CD4-positive, alpha-beta T cell (primary cell): ENCODE measurements around the gene RIN3. TPM values are rescaled to one million over a fixed set of nuclear protein-coding genes. Genes with fewer than 3 reads are reported as not detected.
"Not testable (repeated sequence)": the region's sequence is repeated elsewhere in the genome, so short reads cannot be mapped to it uniquely, and the experiment has no call there.

Source experiments
- ATAC-seq: fragments of 200-7000 bp; cut with Tn5 transposase; one replicate; pipeline ENCODE4 v1.10.0; 2022; ENCODE audit warnings: mild to moderate bottlenecking; ENCODE audit not compliant: poor library complexity
- CTCF ChIA-PET: fragments of 350-600 bp; sonication (Branson Sonifier 250); formaldehyde crosslinking; loops from one replicate; lab custom pipeline; 2021; ENCODE audit warnings: antibody characterized with exemption, inconsistent platforms; lab: Charles Lee
- POLR2A ChIA-PET: fragments of 350-600 bp; sonication (Branson Sonifier 250); formaldehyde crosslinking; loops from one replicate; lab custom pipeline; 2021; ENCODE audit warnings: antibody characterized with exemption, inconsistent platforms; lab: Charles Lee
- DNase-seq, 14 experiments: peaks; one replicate each; pipeline ENCODE4 v3.0.0-alpha.2; 2013 to 2020; ENCODE audit warnings: mixed read lengths in 2 of 14
- H3K27ac ChIP-seq, 2 donors: one replicate each; pipeline versions ENCODE4 v1.5.1 to v1.7.0; 2013; ENCODE audit warnings: low read length in 2 of 2, low read depth in 1 of 2, mild to moderate bottlenecking in 1 of 2
- H3K27me3 ChIP-seq, 2 experiments: 1 replicate in 1 of 2; 2 replicates in 1 of 2; pipeline versions ENCODE4 v1.6.1 to v1.7.0; 2013; ENCODE audit warnings: low read length in 2 of 2, control low read depth in 1 of 2, mild to moderate bottlenecking in 1 of 2, moderate library complexity in 1 of 2; ENCODE audit not compliant: insufficient read depth in 2 of 2, control insufficient read depth in 1 of 2
- H3K36me3 ChIP-seq: one replicate; pipeline ENCODE4 v1.6.1; 2013; ENCODE audit warnings: low read length, control low read depth; ENCODE audit not compliant: insufficient read depth
- H3K4me1 ChIP-seq: one replicate; pipeline ENCODE4 v1.6.1; 2013; ENCODE audit warnings: low read length, control low read depth; ENCODE audit not compliant: insufficient read depth
- H3K4me3 ChIP-seq: one replicate; pipeline ENCODE4 v1.5.1; 2013; ENCODE audit warnings: mild to moderate bottlenecking, low read length, moderate library complexity
- H3K9me3 ChIP-seq, 2 experiments: 1 replicate in 1 of 2; 2 replicates in 1 of 2; pipeline versions ENCODE4 v1.6.1 to v1.7.0; 2013; ENCODE audit warnings: low read length in 2 of 2, mild to moderate bottlenecking in 2 of 2, control low read depth in 1 of 2, moderate library complexity in 1 of 2; ENCODE audit not compliant: control insufficient read depth in 1 of 2, insufficient read depth in 1 of 2
- H3K27ac Mint-ChIP-seq: one replicate; pipeline ENCODE4 v1.8.0; 2020; ENCODE audit warnings: mixed read lengths
- H3K27me3 Mint-ChIP-seq: one replicate; pipeline ENCODE4 v1.8.0; 2021; ENCODE audit warnings: mixed read lengths
- H3K36me3 Mint-ChIP-seq: one replicate; pipeline ENCODE4 v1.8.0; 2021; ENCODE audit warnings: low read depth, mixed read lengths
- H3K4me1 Mint-ChIP-seq: one replicate; pipeline ENCODE4 v1.8.0; 2021; ENCODE audit warnings: low read depth, mixed read lengths
- H3K4me3 Mint-ChIP-seq: one replicate; pipeline ENCODE4 v1.8.0; 2020; ENCODE audit warnings: mild to moderate bottlenecking, mixed read lengths
- H3K9me3 Mint-ChIP-seq: one replicate; pipeline ENCODE4 v1.8.0; 2020; ENCODE audit warnings: mixed read lengths
- intact Hi-C, 2 experiments: fragments of 100-400 bp; cut with DNase I in 1 of 2; cut with micrococcal nuclease in 1 of 2; formaldehyde crosslinking; loops; one replicate each; pipeline versions ENCODE4 v1.15.1 to v1.9.0; 2023 to 2025; cut with DNase I, micrococcal nuclease
- total RNA-seq, 174 experiments: library from RNA in 2 of 174; stranded (reverse) in 2 of 174; gene quantifications; one replicate each; pipeline ENCODE4 v1.2.3 and lab custom pipeline; 2021 to 2026
- TF ChIP-seq, protein P1 (sequence below): fragments of 200-600 bp; IDR thresholded peaks from one replicate; pipeline ENCODE4 v1.8.0; 2022; ENCODE audit warnings: antibody characterized with exemption, mild to moderate bottlenecking

RIN3 gene
- total RNA-seq, 2 experiments from 2014 or later = 67.9 to 72.2 TPM

DNA sequence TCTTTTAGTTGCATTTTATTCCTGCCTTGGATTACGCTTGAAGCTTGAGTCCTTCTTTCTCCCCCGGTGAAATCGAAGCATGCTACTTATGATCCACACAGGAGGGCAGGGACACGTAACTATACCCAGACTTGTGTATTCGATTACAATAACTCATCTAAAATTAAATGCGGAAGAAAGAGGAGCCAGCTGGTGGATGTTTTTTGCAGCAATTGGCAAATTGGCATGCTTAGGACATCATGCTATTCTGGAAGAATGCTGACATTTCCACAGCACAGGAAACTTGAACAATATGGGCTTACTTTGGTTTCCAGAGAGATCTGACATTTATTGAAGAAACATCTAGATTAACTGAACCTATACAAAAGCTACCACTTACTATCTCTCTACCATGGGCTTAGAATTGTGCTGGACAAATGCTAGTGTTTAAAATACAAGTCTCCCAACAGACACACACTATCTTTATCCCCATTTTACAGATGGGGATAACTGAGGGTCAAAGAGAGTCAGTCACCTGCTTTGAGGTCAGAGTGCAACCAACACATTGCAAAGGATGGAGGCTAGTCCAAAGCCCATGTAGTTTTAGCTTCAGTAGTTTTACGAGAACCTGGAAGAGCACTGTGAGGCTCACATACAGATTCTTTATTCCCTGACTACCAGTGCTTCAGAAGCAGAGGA lies 198.5 kb downstream of the RIN3 start:
- ATAC-seq (no peak), DNase-seq (no peak)
- peaks cover 38% of the 10 kb centered on the region for H3K36me3 Mint-ChIP-seq
- H3K9me3 Mint-ChIP-seq = no peaks in the 10 kb centered on the region
- H3K4me3 Mint-ChIP-seq = no peak overlapping the region
- Histone ChIP-seq H3K27me3 (no peaks in the 10 kb centered on the region), H3K36me3 (peaks cover 2% of the 10 kb centered on the region), H3K9me3 (no peaks in the 10 kb centered on the region), H3K27ac (no peak overlapping the region), H3K4me1 (no peaks in the 10 kb centered on the region), H3K4me3 (no peak overlapping the region)
- no peaks in the 10 kb centered on the region for H3K27me3 Mint-ChIP-seq
- no peak overlapping the region for H3K27ac Mint-ChIP-seq
- H3K4me1 Mint-ChIP-seq = no peaks in the 10 kb centered on the region
- intact Hi-C loops = no loop called here
- TF ChIP-seq, protein P1, sequence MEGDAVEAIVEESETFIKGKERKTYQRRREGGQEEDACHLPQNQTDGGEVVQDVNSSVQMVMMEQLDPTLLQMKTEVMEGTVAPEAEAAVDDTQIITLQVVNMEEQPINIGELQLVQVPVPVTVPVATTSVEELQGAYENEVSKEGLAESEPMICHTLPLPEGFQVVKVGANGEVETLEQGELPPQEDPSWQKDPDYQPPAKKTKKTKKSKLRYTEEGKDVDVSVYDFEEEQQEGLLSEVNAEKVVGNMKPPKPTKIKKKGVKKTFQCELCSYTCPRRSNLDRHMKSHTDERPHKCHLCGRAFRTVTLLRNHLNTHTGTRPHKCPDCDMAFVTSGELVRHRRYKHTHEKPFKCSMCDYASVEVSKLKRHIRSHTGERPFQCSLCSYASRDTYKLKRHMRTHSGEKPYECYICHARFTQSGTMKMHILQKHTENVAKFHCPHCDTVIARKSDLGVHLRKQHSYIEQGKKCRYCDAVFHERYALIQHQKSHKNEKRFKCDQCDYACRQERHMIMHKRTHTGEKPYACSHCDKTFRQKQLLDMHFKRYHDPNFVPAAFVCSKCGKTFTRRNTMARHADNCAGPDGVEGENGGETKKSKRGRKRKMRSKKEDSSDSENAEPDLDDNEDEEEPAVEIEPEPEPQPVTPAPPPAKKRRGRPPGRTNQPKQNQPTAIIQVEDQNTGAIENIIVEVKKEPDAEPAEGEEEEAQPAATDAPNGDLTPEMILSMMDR = no peak
- ChIA-PET POLR2A (no interaction called here), CTCF (no interaction called here)

DNA sequence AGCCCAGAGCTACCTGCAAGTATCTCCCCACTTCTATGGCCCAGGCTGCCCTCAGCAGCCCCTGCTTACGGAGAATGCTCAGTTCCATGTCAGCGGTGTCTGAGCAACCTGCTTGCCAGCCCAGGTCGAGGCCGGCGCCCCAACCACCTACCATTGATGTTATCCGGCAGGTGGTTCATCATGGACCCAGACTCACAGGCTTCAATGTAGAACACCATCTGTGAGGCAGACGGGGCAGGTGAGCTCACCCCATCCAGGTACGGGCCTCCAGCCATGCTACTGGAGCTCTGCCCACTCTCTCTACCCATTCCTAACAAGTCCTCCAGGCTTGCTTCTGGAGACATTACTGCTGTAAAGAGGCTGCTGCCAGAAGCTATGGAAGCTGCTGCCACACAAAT lies 199.1 kb downstream of the RIN3 start:
- TF ChIP-seq, protein P1 = no peak
- Histone ChIP-seq H3K9me3 (no peaks in the 10 kb centered on the region), H3K4me3 (no peak overlapping the region), H3K27ac (no peak overlapping the region), H3K36me3 (peaks cover 2% of the 10 kb centered on the region), H3K27me3 (no peaks in the 10 kb centered on the region), H3K4me1 (no peaks in the 10 kb centered on the region)
- H3K9me3 Mint-ChIP-seq = no peaks in the 10 kb centered on the region
- ATAC-seq (no peak), DNase-seq (no peak)
- intact Hi-C loops = no loop called here
- H3K27me3 Mint-ChIP-seq = no peaks in the 10 kb centered on the region
- POLR2A ChIA-PET = no interaction called here
- peaks cover 38% of the 10 kb centered on the region for H3K36me3 Mint-ChIP-seq
- no peak overlapping the region for H3K27ac Mint-ChIP-seq
- no peak overlapping the region for H3K4me3 Mint-ChIP-seq
- CTCF ChIA-PET = no interaction called here
- H3K4me1 Mint-ChIP-seq = peaks cover 3% of the 10 kb centered on the region

- ATAC-seq (peak; percentile 79), DNase-seq (peak; percentile 69 to 87 (median 76))
- H3K4me3 ChIP-seq, POLR2A ChIA-PET, H3K9me3 ChIP-seq, H3K27ac Mint-ChIP-seq, H3K4me1 Mint-ChIP-seq, H3K27me3 ChIP-seq, H3K36me3 ChIP-seq, H3K27ac ChIP-seq, H3K4me1 ChIP-seq, H3K27me3 Mint-ChIP-seq, H3K9me3 Mint-ChIP-seq, H3K4me3 Mint-ChIP-seq: not testable (repeated sequence)
- peaks cover 27% of the 10 kb centered on the region for H3K36me3 Mint-ChIP-seq
- CTCF ChIA-PET = interaction anchor here (0.6 to 2.3 kb wide), 6 partner anchors 26 to 886 kb away, joined by 3 to 7 read pairs (median 4); no protein-coding TSS in a partner anchor
- intact Hi-C loops = loop anchor here in 1 of 2 experiments (1.0 kb wide), 1 partner anchor 68 kb away; no protein-coding TSS in a partner anchor
- TF ChIP-seq, protein P1 = peak; percentile 78
Measured at GRCh38 chr14:92714739-92715307, 201.2 kb downstream of the RIN3 start.
